ENCODE measurements around the gene UNC5A. TPM values are rescaled to one million over a fixed set of nuclear protein-coding genes. Genes with fewer than 3 reads are reported as not detected.

Gene UNC5A
- total RNA-seq, 1 experiment from 2014 or later: 10.1 TPM

GRCh38 chr5:176848651-176849050 is 38.3 kb downstream of the UNC5A start:
- H3K27ac ChIP-seq (ENCODE audit: low read depth, low read length): no peak overlapping the region
- ChIA-PET RAD21 (ENCODE audit: low non-redundant PET in 1 of 2, low total read pairs in 2 of 2, uncharacterized antibody in 2 of 2, unreplicated experiment in 2 of 2) (no interaction called here), POLR2A (no interaction called here), CTCF (no interaction called here)
- ATAC-seq: no peak
- no peaks in the 10 kb centered on the region for H3K79me2 ChIP-seq (ENCODE audit: insufficient read depth, low read length)
- H3K9me3 ChIP-seq (ENCODE audit: control insufficient read depth in 1 of 2, insufficient read depth in 1 of 2, low read depth in 1 of 2, low read length in 2 of 2): no peaks in the 10 kb centered on the region
- BruUV-seq (replicated peaks): no TSS peak
- no peak overlapping the region for H3K4me3 ChIP-seq (replicated peaks in 1 of 2; ENCODE audit: low read depth in 1 of 2, low read length in 2 of 2)
- H3K4me1 ChIP-seq (ENCODE audit: control insufficient read depth in 1 of 2, insufficient read depth in 2 of 2, low read length in 2 of 2): no peaks in the 10 kb centered on the region
- H3K9me2 ChIP-seq (ENCODE audit: insufficient read depth): no peaks in the 10 kb centered on the region
- intact Hi-C loops (cut with micrococcal nuclease): no loop called here
- TF ChIP-seq YY1 (IDR thresholded peaks at IDR 0.05; ENCODE audit: extremely low read depth, insufficient replicate concordance, low read depth, low read length) (no peak), JUND (IDR thresholded peaks at IDR 0.05) (no peak), ATF3 (IDR thresholded peaks at IDR 0.05) (no peak), EZH2phosphoT487 (IDR thresholded peaks at IDR 0.05; ENCODE audit: borderline replicate concordance) (no peak), TCF7L2 (IDR thresholded peaks at IDR 0.05; ENCODE audit: borderline replicate concordance, extremely low read depth, insufficient read depth, insufficient read length) (no peak), CEBPB (IDR thresholded peaks at IDR 0.05; ENCODE audit: low read depth) (no peak), ZFX (IDR thresholded peaks at IDR 0.05) (no peak), POLR2AphosphoS5 (IDR thresholded peaks at IDR 0.05; ENCODE audit: low read depth, low read length) (no peak), SP1 (IDR thresholded peaks at IDR 0.05; ENCODE audit: low read depth) (no peak), SRF (IDR thresholded peaks at IDR 0.05; ENCODE audit: low read depth) (no peak), EZH2 (IDR thresholded peaks at IDR 0.05) (no peak), SIN3A (IDR thresholded peaks at IDR 0.05; ENCODE audit: low read depth) (no peak), REST (IDR thresholded peaks at IDR 0.05; ENCODE audit: low read depth) (no peak), RAD21 (IDR thresholded peaks at IDR 0.05; ENCODE audit: low read depth) (no peak), POLR2A (IDR thresholded peaks at IDR 0.05; ENCODE audit: borderline replicate concordance, extremely low read depth, insufficient read depth, insufficient read length) (no peak), EGR1 (IDR thresholded peaks at IDR 0.05; ENCODE audit: low read depth) (no peak)
- TF ChIP-seq, protein P1, sequence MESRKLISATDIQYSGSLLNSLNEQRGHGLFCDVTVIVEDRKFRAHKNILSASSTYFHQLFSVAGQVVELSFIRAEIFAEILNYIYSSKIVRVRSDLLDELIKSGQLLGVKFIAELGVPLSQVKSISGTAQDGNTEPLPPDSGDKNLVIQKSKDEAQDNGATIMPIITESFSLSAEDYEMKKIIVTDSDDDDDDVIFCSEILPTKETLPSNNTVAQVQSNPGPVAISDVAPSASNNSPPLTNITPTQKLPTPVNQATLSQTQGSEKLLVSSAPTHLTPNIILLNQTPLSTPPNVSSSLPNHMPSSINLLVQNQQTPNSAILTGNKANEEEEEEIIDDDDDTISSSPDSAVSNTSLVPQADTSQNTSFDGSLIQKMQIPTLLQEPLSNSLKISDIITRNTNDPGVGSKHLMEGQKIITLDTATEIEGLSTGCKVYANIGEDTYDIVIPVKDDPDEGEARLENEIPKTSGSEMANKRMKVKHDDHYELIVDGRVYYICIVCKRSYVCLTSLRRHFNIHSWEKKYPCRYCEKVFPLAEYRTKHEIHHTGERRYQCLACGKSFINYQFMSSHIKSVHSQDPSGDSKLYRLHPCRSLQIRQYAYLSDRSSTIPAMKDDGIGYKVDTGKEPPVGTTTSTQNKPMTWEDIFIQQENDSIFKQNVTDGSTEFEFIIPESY (IDR thresholded peaks at IDR 0.05; ENCODE audit: extremely low read depth, insufficient replicate concordance, low read length): no peak
- TF ChIP-seq, protein P2, sequence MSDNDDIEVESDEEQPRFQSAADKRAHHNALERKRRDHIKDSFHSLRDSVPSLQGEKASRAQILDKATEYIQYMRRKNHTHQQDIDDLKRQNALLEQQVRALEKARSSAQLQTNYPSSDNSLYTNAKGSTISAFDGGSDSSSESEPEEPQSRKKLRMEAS (IDR thresholded peaks at IDR 0.05): no peak
- TF ChIP-seq, protein P3, sequence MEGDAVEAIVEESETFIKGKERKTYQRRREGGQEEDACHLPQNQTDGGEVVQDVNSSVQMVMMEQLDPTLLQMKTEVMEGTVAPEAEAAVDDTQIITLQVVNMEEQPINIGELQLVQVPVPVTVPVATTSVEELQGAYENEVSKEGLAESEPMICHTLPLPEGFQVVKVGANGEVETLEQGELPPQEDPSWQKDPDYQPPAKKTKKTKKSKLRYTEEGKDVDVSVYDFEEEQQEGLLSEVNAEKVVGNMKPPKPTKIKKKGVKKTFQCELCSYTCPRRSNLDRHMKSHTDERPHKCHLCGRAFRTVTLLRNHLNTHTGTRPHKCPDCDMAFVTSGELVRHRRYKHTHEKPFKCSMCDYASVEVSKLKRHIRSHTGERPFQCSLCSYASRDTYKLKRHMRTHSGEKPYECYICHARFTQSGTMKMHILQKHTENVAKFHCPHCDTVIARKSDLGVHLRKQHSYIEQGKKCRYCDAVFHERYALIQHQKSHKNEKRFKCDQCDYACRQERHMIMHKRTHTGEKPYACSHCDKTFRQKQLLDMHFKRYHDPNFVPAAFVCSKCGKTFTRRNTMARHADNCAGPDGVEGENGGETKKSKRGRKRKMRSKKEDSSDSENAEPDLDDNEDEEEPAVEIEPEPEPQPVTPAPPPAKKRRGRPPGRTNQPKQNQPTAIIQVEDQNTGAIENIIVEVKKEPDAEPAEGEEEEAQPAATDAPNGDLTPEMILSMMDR (IDR thresholded peaks at IDR 0.05 in 2 of 3, conservative IDR thresholded peaks at IDR 0.05 in 1 of 3; ENCODE audit: borderline replicate concordance in 1 of 3, insufficient read depth in 1 of 3, low read depth in 2 of 3, low read length in 2 of 3): no peak
- no peaks in the 10 kb centered on the region for H3K27me3 ChIP-seq (ENCODE audit: insufficient read depth, low read length)
- H4K20me1 ChIP-seq (ENCODE audit: insufficient read depth): no peaks in the 10 kb centered on the region
- H3K4me2 ChIP-seq (ENCODE audit: low read length): no peak overlapping the region
- no peak overlapping the region for H2AFZ ChIP-seq (ENCODE audit: low read depth, low read length, poor library complexity, severe bottlenecking)
- H3K36me3 ChIP-seq (ENCODE audit: control insufficient read depth in 1 of 2, insufficient read depth in 2 of 2, low read length in 2 of 2): no peaks in the 10 kb centered on the region
- no peak for DNase-seq (ENCODE audit: low read depth, low spot score)
- H3K9ac ChIP-seq (ENCODE audit: low read length): no peak overlapping the region
